Cardiac fibroblast (primary cell): ENCODE results near the gene BRICD5.
"Not testable (repeated sequence)": the region's sequence is repeated elsewhere in the genome, so short reads cannot be mapped to it uniquely, and the experiment has no call there.

Source experiments
- DNase-seq, 2 donors: peaks; one replicate each; pipeline versions ENCODE4 v3.0.0 to v3.0.0-alpha.2; 2010; ENCODE audit warnings: low read depth in 2 of 2
- H3K4me3 ChIP-seq, 2 donors: replicated peaks in 1 of 2; 1 replicate in 1 of 2; 2 replicates in 1 of 2; pipeline ENCODE4 v1.5.1; 2011; ENCODE audit warnings: low read depth in 2 of 2, low read length in 2 of 2, mild to moderate bottlenecking in 2 of 2, moderate library complexity in 1 of 2
- CTCF ChIP-seq: IDR thresholded peaks from one replicate; pipeline ENCODE4 v1.5.1; 2011; ENCODE audit warnings: low read depth, mild to moderate bottlenecking, low read length, inconsistent platforms

The BRICD5 gene

GRCh38 chr16:2243031-2243528, 32.4 kb upstream of the BRICD5 start:
- TF ChIP-seq CTCF, result no peak
- no peak overlapping the region for H3K4me3 ChIP-seq
- no peak for DNase-seq

GRCh38 chr16:2242598-2242997, 31.9 kb upstream of the BRICD5 start:
- no peak for DNase-seq
- no peak overlapping the region for H3K4me3 ChIP-seq
- TF ChIP-seq CTCF, result no peak

- DNase-seq, H3K4me3 ChIP-seq: not testable (repeated sequence)
Observed at GRCh38 chr16:2240331-2240730, 29.7 kb upstream of the BRICD5 start.

- peak in 1 of 2 donors; percentile 42 for DNase-seq
- H3K4me3 ChIP-seq, result no peak overlapping the region
- TF ChIP-seq CTCF, result no peak
Observed at GRCh38 chr16:2238838-2239675, 28.4 kb upstream of the BRICD5 start.

GRCh38 chr16:2238150-2238837, 27.6 kb upstream of the BRICD5 start:
- no peak overlapping the region for H3K4me3 ChIP-seq
- TF ChIP-seq CTCF, result no peak
- no peak for DNase-seq

- no peak for DNase-seq
- no peak overlapping the region for H3K4me3 ChIP-seq
- TF ChIP-seq CTCF, result no peak
Observed at GRCh38 chr16:2237493-2238149, 27.0 kb upstream of the BRICD5 start.

- no peak for DNase-seq
- TF ChIP-seq CTCF, result no peak
- H3K4me3 ChIP-seq, result peak overlapping the region in 1 of 2 donors; percentile 17
Observed at GRCh38 chr16:2237102-2237482, 26.4 kb upstream of the BRICD5 start.
